H1 (cell line): Measurements from ENCODE around the gene SPTB.

Source experiments
- EP300 ChIP-seq, 2 experiments: IDR thresholded peaks; 1 replicate in 1 of 2; 2 replicates in 1 of 2; pipeline ENCODE4 v1.6.1; 2011 to 2012; ENCODE audit warnings: low read depth in 2 of 2, low read length in 2 of 2, mild to moderate bottlenecking in 2 of 2, borderline replicate concordance in 1 of 2, inconsistent platforms in 1 of 2, moderate library complexity in 1 of 2
- EZH2 ChIP-seq: fragments of 200-600 bp; sonication (generic); IDR thresholded peaks from 2 replicates; pipeline ENCODE4 v1.7.1; 2012; ENCODE audit warnings: low read depth, mild to moderate bottlenecking, moderate library complexity, low read length, inconsistent platforms; ENCODE audit not compliant: severe bottlenecking
- GTF2F1 ChIP-seq: IDR thresholded peaks from 2 replicates; pipeline ENCODE4 v1.6.1; 2012; ENCODE audit warnings: low read depth, low read length, improper control_type of control experiment, borderline replicate concordance
- JUN ChIP-seq: IDR thresholded peaks from 2 replicates; pipeline ENCODE4 v1.6.1; 2011; ENCODE audit warnings: low read depth, mild to moderate bottlenecking, improper control_type of control experiment, low read length
- MAFK ChIP-seq: IDR thresholded peaks from 2 replicates; pipeline ENCODE4 v1.6.1; 2012; ENCODE audit warnings: low read depth, mild to moderate bottlenecking, improper control_type of control experiment, low read length
- POLR2A ChIP-seq, 2 experiments: IDR thresholded peaks; 1 replicate in 1 of 2; 2 replicates in 1 of 2; pipeline ENCODE4 v1.6.1; 2011; ENCODE audit warnings: low read depth in 2 of 2, low read length in 2 of 2, mild to moderate bottlenecking in 2 of 2; ENCODE audit errors: control extremely low read depth in 1 of 2
- YY1 ChIP-seq: IDR thresholded peaks from 2 replicates; pipeline ENCODE4 v1.6.1; 2011; ENCODE audit warnings: low read depth, mild to moderate bottlenecking, low read length
- TF ChIP-seq, protein P1 (sequence below), 3 experiments: IDR thresholded peaks; 1 replicate in 2 of 3; 2 replicates in 1 of 3; pipeline versions ENCODE4 v1.5.1 to v1.6.1; 2011; ENCODE audit warnings: low read length in 3 of 3, mild to moderate bottlenecking in 3 of 3, inconsistent platforms in 2 of 3, low read depth in 1 of 3, moderate library complexity in 1 of 3; ENCODE audit not compliant: insufficient read depth in 1 of 3; ENCODE audit errors: control extremely low read depth in 1 of 3
- TF ChIP-seq, protein P2 (sequence below): IDR thresholded peaks from 2 replicates; pipeline ENCODE4 v1.6.1; 2011; ENCODE audit warnings: low read depth, mild to moderate bottlenecking, low read length; ENCODE audit not compliant: insufficient read depth
- TF ChIP-seq, protein P3 (sequence below): IDR thresholded peaks from 2 replicates; pipeline ENCODE4 v1.6.1; 2011; ENCODE audit warnings: low read length, improper control_type of control experiment

- no peak for TF ChIP-seq YY1
- TF ChIP-seq, protein P1, sequence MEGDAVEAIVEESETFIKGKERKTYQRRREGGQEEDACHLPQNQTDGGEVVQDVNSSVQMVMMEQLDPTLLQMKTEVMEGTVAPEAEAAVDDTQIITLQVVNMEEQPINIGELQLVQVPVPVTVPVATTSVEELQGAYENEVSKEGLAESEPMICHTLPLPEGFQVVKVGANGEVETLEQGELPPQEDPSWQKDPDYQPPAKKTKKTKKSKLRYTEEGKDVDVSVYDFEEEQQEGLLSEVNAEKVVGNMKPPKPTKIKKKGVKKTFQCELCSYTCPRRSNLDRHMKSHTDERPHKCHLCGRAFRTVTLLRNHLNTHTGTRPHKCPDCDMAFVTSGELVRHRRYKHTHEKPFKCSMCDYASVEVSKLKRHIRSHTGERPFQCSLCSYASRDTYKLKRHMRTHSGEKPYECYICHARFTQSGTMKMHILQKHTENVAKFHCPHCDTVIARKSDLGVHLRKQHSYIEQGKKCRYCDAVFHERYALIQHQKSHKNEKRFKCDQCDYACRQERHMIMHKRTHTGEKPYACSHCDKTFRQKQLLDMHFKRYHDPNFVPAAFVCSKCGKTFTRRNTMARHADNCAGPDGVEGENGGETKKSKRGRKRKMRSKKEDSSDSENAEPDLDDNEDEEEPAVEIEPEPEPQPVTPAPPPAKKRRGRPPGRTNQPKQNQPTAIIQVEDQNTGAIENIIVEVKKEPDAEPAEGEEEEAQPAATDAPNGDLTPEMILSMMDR (IDR thresholded peaks at IDR 0.05; ENCODE audit: control extremely low read depth in 1 of 3, insufficient read depth in 1 of 3, low read depth in 1 of 3, low read length in 3 of 3): no peak
- no peak for TF ChIP-seq EP300 (IDR thresholded peaks at IDR 0.05; ENCODE audit: borderline replicate concordance in 1 of 2, low read depth in 2 of 2, low read length in 2 of 2)
- no peak for TF ChIP-seq POLR2A (IDR thresholded peaks at IDR 0.05; ENCODE audit: control extremely low read depth in 1 of 2, low read depth in 2 of 2, low read length in 2 of 2)
- TF ChIP-seq JUN: no peak
- TF ChIP-seq, protein P2, sequence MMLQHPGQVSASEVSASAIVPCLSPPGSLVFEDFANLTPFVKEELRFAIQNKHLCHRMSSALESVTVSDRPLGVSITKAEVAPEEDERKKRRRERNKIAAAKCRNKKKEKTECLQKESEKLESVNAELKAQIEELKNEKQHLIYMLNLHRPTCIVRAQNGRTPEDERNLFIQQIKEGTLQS: no peak
- TF ChIP-seq GTF2F1: no peak
- no peak for TF ChIP-seq EZH2
- TF ChIP-seq, protein P3, sequence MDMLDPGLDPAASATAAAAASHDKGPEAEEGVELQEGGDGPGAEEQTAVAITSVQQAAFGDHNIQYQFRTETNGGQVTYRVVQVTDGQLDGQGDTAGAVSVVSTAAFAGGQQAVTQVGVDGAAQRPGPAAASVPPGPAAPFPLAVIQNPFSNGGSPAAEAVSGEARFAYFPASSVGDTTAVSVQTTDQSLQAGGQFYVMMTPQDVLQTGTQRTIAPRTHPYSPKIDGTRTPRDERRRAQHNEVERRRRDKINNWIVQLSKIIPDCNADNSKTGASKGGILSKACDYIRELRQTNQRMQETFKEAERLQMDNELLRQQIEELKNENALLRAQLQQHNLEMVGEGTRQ: no peak
- no peak for TF ChIP-seq MAFK
Measured at GRCh38 chr14:64861916-64862315, 17.8 kb downstream of the SPTB start.
